ENCODE results near the gene SNED1.

DNA sequence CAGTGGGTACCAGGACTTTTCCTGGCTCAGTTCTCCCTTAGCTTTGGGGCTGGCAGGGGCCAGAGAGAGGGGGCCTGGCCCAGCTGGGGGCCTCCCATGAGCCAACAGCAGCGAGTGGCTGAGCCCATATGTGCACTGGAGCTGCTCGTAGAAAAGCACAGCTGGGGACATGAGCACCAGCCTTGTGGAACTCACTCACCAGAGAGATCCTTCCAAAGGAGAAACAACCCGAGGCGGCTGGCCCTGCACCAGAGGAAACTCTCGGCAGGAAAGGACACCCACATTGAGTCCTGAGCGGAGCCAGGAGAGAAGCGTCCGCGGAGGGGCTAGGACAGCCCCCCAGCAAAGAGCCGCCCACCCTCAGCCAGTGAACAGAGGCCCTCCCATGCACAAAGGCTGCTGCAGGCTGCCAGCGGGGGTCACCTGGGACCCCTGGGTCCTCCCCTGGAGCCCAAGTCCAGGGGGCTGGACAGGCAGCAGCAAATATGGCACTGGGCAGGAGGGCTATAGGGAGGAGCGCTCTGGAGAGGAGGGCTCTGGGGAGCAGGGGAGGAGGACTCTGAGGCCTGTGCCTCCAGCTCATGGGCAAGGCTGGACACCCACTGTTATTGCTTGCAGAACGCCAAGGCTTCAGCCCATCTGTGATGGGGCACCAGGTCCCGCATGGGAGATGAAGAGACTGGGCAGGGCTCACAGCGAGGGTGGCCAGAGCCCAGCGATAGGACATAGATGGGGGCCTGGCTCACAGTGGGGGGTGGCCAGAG lies 42.1 kb upstream of the SNED1 start:
- no peak for TF ChIP-seq POLR2AphosphoS5 (IDR thresholded peaks at IDR 0.05; ENCODE audit: borderline replicate concordance, low read depth, low read length)
- TF ChIP-seq EZH2 (IDR thresholded peaks at IDR 0.05) = no peak
